ENCODE results near the gene RNU6-7.

The RNU6-7 gene

DNA sequence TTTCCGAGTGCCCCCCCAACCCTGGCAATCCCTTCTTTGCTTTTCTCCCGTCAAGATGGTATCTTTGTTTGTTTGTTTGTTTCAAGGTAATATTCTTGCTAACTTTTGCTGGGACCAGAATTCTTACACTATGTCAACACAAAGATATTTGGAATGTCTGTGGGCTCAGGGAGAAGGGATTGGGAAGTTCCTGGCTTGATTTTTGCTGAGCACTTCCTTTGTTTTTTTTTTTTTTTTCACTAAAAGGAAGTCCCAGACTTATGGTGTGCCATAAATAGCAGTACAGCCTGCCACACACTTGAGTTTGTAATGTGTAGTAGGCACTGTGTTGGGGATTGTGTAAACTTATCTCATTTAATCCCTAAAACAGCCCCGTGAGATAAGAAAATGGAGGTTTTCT is 11.2 kb upstream of the RNU6-7 start:
- H3K36me3 ChIP-seq (ENCODE audit: control insufficient read depth, insufficient read depth, low read length) = no peaks in the 10 kb centered on the region
- H3K27me3 ChIP-seq (ENCODE audit: control insufficient read depth, insufficient read depth, low read length, poor library complexity, severe bottlenecking) = no peaks in the 10 kb centered on the region
- no peak overlapping the region for H3K4me3 ChIP-seq (ENCODE audit: insufficient read depth, low read depth, low read length)
- no peaks in the 10 kb centered on the region for H3K4me1 ChIP-seq (ENCODE audit: control insufficient read depth, insufficient read depth, low read length)
- no peaks in the 10 kb centered on the region for H3K9me3 ChIP-seq (ENCODE audit: control insufficient read depth, low read length)
- no peak overlapping the region for H3K27ac ChIP-seq (ENCODE audit: insufficient read depth, low read depth, low read length, poor library complexity, severe bottlenecking)
- WGBS, 2 experiments = 85 to 90% methylated on average over 2 of the region's 3 CpGs

DNA sequence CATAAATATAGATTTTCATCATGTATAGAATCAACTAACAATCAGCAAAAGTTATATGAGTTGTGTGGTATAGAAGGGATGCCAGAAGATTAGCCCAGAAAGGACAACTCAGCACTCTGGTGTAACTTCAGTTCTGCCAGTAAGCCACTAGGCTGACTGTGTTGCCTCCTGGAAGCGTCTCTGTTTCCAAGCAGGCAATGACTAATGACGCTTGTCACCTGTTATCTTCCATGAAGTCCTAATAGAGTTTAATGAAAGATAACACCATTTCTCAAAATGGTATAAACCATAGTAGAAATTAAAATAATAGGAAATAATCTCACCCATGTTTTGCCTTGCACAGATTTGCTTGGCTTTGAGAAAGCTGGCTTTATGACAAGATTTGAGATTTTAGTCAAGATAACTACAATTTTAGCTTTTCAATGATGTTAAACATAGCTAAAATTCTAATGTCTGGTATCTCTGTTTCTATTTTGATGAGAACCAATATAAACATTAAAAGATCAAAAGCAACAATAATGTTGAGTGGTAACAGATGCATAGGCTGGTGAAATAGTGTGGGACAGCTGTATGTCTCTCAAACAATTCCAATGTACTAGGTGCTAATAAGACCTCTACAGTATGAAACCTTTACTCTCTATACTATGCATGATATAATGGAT is 9.0 kb upstream of the RNU6-7 start:
- Histone ChIP-seq H3K36me3 (ENCODE audit: control insufficient read depth, insufficient read depth, low read length) (no peaks in the 10 kb centered on the region), H3K27me3 (ENCODE audit: control insufficient read depth, insufficient read depth, low read length, poor library complexity, severe bottlenecking) (no peaks in the 10 kb centered on the region), H3K4me1 (ENCODE audit: control insufficient read depth, insufficient read depth, low read length) (no peaks in the 10 kb centered on the region), H3K27ac (ENCODE audit: insufficient read depth, low read depth, low read length, poor library complexity, severe bottlenecking) (no peak overlapping the region), H3K4me3 (ENCODE audit: insufficient read depth, low read depth, low read length) (no peak overlapping the region), H3K9me3 (ENCODE audit: control insufficient read depth, low read length) (no peaks in the 10 kb centered on the region)
- WGBS, 2 experiments = 92 to 95% methylated on average over 2 of the region's 2 CpGs

DNA sequence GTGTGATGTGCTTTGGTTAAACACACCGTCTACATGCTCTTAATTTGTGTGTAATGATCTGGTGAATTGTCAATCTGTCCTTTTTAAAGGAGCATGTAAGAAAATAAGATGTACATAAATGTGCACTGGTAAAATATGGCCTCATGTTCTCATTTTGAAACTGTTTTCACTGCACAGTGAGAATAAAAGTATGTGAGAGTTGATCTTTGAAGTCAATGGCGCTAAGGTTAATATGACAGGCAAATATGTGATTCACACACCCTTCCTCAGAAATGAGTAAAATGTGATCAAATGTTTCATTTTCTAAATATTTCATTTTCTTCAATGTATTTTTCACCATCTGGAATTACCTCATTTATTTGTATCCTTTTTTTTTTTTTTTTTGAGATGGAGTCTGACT is 8.3 kb upstream of the RNU6-7 start:
- no peaks in the 10 kb centered on the region for H3K36me3 ChIP-seq (ENCODE audit: control insufficient read depth, insufficient read depth, low read length)
- H3K4me3 ChIP-seq (ENCODE audit: insufficient read depth, low read depth, low read length) = no peak overlapping the region
- H3K4me1 ChIP-seq (ENCODE audit: control insufficient read depth, insufficient read depth, low read length) = no peaks in the 10 kb centered on the region
- 97% methylated on average over 1 to 2 of the region's 2 CpGs for WGBS, 2 experiments
- no peaks in the 10 kb centered on the region for H3K9me3 ChIP-seq (ENCODE audit: control insufficient read depth, low read length)
- H3K27ac ChIP-seq (ENCODE audit: insufficient read depth, low read depth, low read length, poor library complexity, severe bottlenecking) = no peak overlapping the region
- H3K27me3 ChIP-seq (ENCODE audit: control insufficient read depth, insufficient read depth, low read length, poor library complexity, severe bottlenecking) = no peaks in the 10 kb centered on the region

GRCh38 chr14:32195636-32196035 is 6.2 kb upstream of the RNU6-7 start:
- peaks cover 3% of the 10 kb centered on the region for H3K27me3 ChIP-seq (ENCODE audit: control insufficient read depth, insufficient read depth, low read length, poor library complexity, severe bottlenecking)
- WGBS, 2 experiments = 100% methylated on average over 1 of the region's 1 CpG

GRCh38 chr14:32197919-32198318 is 3.9 kb upstream of the RNU6-7 start:
- Histone ChIP-seq H3K9me3 (ENCODE audit: control insufficient read depth, low read length) (no peaks in the 10 kb centered on the region), H3K4me3 (ENCODE audit: insufficient read depth, low read depth, low read length) (no peak overlapping the region), H3K27me3 (ENCODE audit: control insufficient read depth, insufficient read depth, low read length, poor library complexity, severe bottlenecking) (peaks cover 6% of the 10 kb centered on the region), H3K36me3 (ENCODE audit: control insufficient read depth, insufficient read depth, low read length) (no peaks in the 10 kb centered on the region), H3K27ac (ENCODE audit: insufficient read depth, low read depth, low read length, poor library complexity, severe bottlenecking) (no peak overlapping the region), H3K4me1 (ENCODE audit: control insufficient read depth, insufficient read depth, low read length) (no peaks in the 10 kb centered on the region)
- WGBS, 2 experiments = 89% methylated on average over 1 of the region's 1 CpG

More at GRCh38 chr14:32195636-32196035, 6.2 kb upstream of the RNU6-7 start:
- no peak overlapping the region for H3K4me3 ChIP-seq (ENCODE audit: insufficient read depth, low read depth, low read length)
- H3K36me3 ChIP-seq (ENCODE audit: control insufficient read depth, insufficient read depth, low read length) = no peaks in the 10 kb centered on the region
- H3K4me1 ChIP-seq (ENCODE audit: control insufficient read depth, insufficient read depth, low read length) = no peaks in the 10 kb centered on the region
- H3K27ac ChIP-seq (ENCODE audit: insufficient read depth, low read depth, low read length, poor library complexity, severe bottlenecking) = no peak overlapping the region
- no peaks in the 10 kb centered on the region for H3K9me3 ChIP-seq (ENCODE audit: control insufficient read depth, low read length)

DNA sequence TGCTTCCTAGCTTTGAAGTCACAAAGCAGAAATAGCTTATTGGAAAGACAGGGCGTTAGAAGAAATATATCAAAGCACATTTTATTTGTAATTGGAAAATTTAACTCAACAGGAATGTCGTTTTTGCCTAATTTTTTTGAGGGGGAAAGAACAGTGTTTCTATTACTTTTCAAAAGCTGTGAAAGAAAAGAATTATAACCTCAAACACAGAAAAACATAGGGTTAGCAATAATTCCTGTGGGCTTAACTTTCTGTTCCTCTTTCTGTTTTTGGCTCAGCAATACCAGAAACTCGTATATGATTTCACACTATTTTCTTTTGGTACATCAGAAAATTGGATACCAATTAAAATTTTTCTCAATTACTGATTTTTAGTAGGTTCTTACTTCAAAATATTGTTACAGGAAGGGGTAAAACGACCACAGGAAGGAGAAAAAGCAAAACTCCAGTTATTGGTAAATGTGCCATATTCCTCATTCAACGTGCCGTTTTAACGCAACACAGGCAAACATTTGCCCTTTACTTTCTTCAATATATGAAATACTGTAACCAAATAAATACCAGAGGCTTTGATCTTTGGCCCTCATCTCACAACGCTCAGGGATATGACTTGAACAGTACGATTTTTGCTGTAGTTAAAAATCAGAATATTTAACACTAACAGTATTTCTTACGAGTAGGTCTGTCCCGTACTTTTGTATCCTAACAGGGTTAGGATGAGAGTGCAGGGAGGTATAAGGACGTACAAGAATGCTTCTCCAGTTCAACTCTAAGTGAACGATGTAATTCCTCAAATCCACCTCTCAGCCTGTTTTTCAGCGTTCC is 1.3 kb upstream of the RNU6-7 start:
- no peaks in the 10 kb centered on the region for H3K4me1 ChIP-seq (ENCODE audit: control insufficient read depth, insufficient read depth, low read length)
- H3K27ac ChIP-seq (ENCODE audit: insufficient read depth, low read depth, low read length, poor library complexity, severe bottlenecking) = no peak overlapping the region
- no peaks in the 10 kb centered on the region for H3K36me3 ChIP-seq (ENCODE audit: control insufficient read depth, insufficient read depth, low read length)
- WGBS, 2 experiments = 28% methylated on average over 8 to 12 of the region's 14 CpGs
- H3K9me3 ChIP-seq (ENCODE audit: control insufficient read depth, low read length) = no peaks in the 10 kb centered on the region
- H3K27me3 ChIP-seq (ENCODE audit: control insufficient read depth, insufficient read depth, low read length, poor library complexity, severe bottlenecking) = peaks cover 18% of the 10 kb centered on the region
- H3K4me3 ChIP-seq (ENCODE audit: insufficient read depth, low read depth, low read length) = peak overlapping the region; percentile 88

GRCh38 chr14:32201193-32201815 is 541 bp upstream of the RNU6-7 start:
- no peaks in the 10 kb centered on the region for H3K4me1 ChIP-seq (ENCODE audit: control insufficient read depth, insufficient read depth, low read length)
- WGBS, 2 experiments = 0% methylated on average over 46 of the region's 46 CpGs
- no peaks in the 10 kb centered on the region for H3K9me3 ChIP-seq (ENCODE audit: control insufficient read depth, low read length)
- peaks cover 18% of the 10 kb centered on the region for H3K27me3 ChIP-seq (ENCODE audit: control insufficient read depth, insufficient read depth, low read length, poor library complexity, severe bottlenecking)
- H3K4me3 ChIP-seq (ENCODE audit: insufficient read depth, low read depth, low read length) = peak overlapping the region; percentile 88
- no peaks in the 10 kb centered on the region for H3K36me3 ChIP-seq (ENCODE audit: control insufficient read depth, insufficient read depth, low read length)
- H3K27ac ChIP-seq (ENCODE audit: insufficient read depth, low read depth, low read length, poor library complexity, severe bottlenecking) = peak overlapping the region; percentile 85

GRCh38 chr14:32202491-32202997 is 699 bp downstream of the RNU6-7 start:
- Histone ChIP-seq H3K27me3 (ENCODE audit: control insufficient read depth, insufficient read depth, low read length, poor library complexity, severe bottlenecking) (peaks cover 18% of the 10 kb centered on the region), H3K9me3 (ENCODE audit: control insufficient read depth, low read length) (no peaks in the 10 kb centered on the region), H3K27ac (ENCODE audit: insufficient read depth, low read depth, low read length, poor library complexity, severe bottlenecking) (peak overlapping the region; percentile 30), H3K4me3 (ENCODE audit: insufficient read depth, low read depth, low read length) (peak overlapping the region; percentile 88), H3K4me1 (ENCODE audit: control insufficient read depth, insufficient read depth, low read length) (no peaks in the 10 kb centered on the region), H3K36me3 (ENCODE audit: control insufficient read depth, insufficient read depth, low read length) (no peaks in the 10 kb centered on the region)
- WGBS, 2 experiments = 13 to 14% methylated on average over 8 of the region's 8 CpGs

DNA sequence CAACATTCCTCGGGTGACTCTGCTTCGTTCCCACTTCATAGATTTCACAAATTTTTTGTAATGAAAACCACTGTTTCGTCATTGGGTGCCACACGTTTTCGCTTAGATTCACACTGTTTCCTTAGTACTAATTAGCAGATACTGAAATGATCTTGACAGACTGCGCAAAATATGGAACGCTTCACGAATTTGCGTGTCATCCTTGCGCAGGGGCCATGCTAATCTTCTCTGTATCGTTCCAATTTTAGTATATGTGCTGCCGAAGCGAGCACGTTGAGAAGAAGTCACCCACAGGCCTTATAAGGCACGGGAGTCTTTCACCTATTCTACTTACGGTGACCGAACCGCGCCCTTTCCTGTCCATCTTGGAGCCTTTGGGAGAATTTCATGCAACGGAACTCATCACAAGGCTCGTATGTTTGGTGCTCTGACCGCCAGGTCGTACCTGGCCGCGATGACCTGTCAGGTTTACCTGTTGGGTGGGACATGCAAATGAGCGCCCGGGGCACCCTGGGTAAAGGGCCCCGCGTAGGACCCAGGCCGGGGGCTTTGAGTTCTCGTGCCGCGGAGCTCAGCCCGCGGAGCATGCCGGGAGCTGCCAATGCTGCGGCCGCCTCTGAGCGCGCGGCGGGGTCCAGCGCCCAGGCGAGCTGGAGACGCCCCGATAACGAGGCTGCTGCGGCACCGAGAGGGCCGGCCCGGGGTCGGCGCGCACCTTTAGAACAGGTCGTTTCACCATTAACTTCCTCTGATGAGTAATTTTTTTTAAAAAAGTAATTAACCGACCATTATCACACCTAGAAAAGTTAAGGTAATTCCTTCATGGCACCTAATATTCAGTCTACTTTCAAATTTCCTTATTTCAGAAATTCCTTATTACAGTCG is 1.4 kb downstream of the RNU6-7 start, which contains the start of gene RNU6-8:
Gene RNU6-8 (minus strand): TSS at position 272 of the 885 bp plus-strand sequence.
- no peaks in the 10 kb centered on the region for H3K36me3 ChIP-seq (ENCODE audit: control insufficient read depth, insufficient read depth, low read length)
- WGBS, 2 experiments = 0% methylated on average over 56 to 57 of the region's 57 CpGs
- peaks cover 18% of the 10 kb centered on the region for H3K27me3 ChIP-seq (ENCODE audit: control insufficient read depth, insufficient read depth, low read length, poor library complexity, severe bottlenecking)
- H3K4me1 ChIP-seq (ENCODE audit: control insufficient read depth, insufficient read depth, low read length) = no peaks in the 10 kb centered on the region
- no peaks in the 10 kb centered on the region for H3K9me3 ChIP-seq (ENCODE audit: control insufficient read depth, low read length)
- peak within 1 kb of the TSS; percentile 88 for H3K4me3 ChIP-seq (ENCODE audit: insufficient read depth, low read depth, low read length)
- peak within 1 kb of the TSS; percentile 96 for H3K27ac ChIP-seq (ENCODE audit: insufficient read depth, low read depth, low read length, poor library complexity, severe bottlenecking)

Measured in ectodermal cell (in vitro differentiated cells).